Fibroblast of the aortic adventitia (primary cell): Measurements from ENCODE around the gene TRPV2. TPM values are rescaled to one million over a fixed set of nuclear protein-coding genes. Genes with fewer than 3 reads are reported as not detected.

ENCODE experiments used
- DNase-seq: peaks from one replicate; pipeline ENCODE4 v3.0.0-alpha.2; 2010; ENCODE audit warnings: low read depth
- H3K4me3 ChIP-seq: 2 replicates; pipeline ENCODE4 v1.5.1; 2011; ENCODE audit warnings: low read depth, mild to moderate bottlenecking, control low read depth, low read length, moderate library complexity
- CTCF ChIP-seq: IDR thresholded peaks from 2 replicates; pipeline ENCODE4 v1.5.1; 2011; ENCODE audit warnings: mild to moderate bottlenecking, low read length, control low read depth, inconsistent platforms; ENCODE audit not compliant: insufficient read depth
- total RNA-seq: library from RNA; depleted of rRNA; stranded (reverse); fragments of >200 nt; gene quantifications from 2 replicates; pipeline ENCODE4 v1.2.3, GENCODE V29; 2012; ENCODE audit warnings: low replicate concordance

TRPV2 gene
- total RNA-seq, 1 donor, result 5.3 TPM

GRCh38 chr17:16442594-16443510 lies 27.5 kb downstream of the TRPV2 start:
- no peak for TF ChIP-seq CTCF
- no peak for DNase-seq
- peak overlapping the region; percentile 7 for H3K4me3 ChIP-seq

- no peak for DNase-seq
- no peak for TF ChIP-seq CTCF
- no peak overlapping the region for H3K4me3 ChIP-seq
Observed at GRCh38 chr17:16443511-16444257, 28.3 kb downstream of the TRPV2 start.

- no peak for TF ChIP-seq CTCF
- DNase-seq, result no peak
- H3K4me3 ChIP-seq, result no peak overlapping the region
Observed at GRCh38 chr17:16444258-16444886, 29.0 kb downstream of the TRPV2 start.

GRCh38 chr17:16446338-16446983 lies 31.1 kb downstream of the TRPV2 start:
- no peak overlapping the region for H3K4me3 ChIP-seq
- DNase-seq, result no peak
- no peak for TF ChIP-seq CTCF

- no peak for TF ChIP-seq CTCF
- DNase-seq, result no peak
- no peak overlapping the region for H3K4me3 ChIP-seq
Observed at GRCh38 chr17:16447676-16448075, 32.3 kb downstream of the TRPV2 start.

- no peak for TF ChIP-seq CTCF
- H3K4me3 ChIP-seq, result no peak overlapping the region
- DNase-seq, result no peak
Observed at GRCh38 chr17:16448490-16448889, 33.1 kb downstream of the TRPV2 start.
